H1 (cell line): ENCODE measurements around the gene MYDGF. TPM values are rescaled to one million over a fixed set of nuclear protein-coding genes. Genes with fewer than 3 reads are reported as not detected.

ENCODE experiments used
- CTCF ChIA-PET: fragments of 300-600 bp; sonication (Branson Sonifier 250); formaldehyde crosslinking; loops from one replicate; lab custom pipeline; 2021; ENCODE audit not compliant: partially characterized antibody; lab: Charles Lee
- POLR2A ChIA-PET: fragments of 300-600 bp; sonication (Branson Sonifier 250); formaldehyde crosslinking; loops from one replicate; lab custom pipeline; 2021; ENCODE audit warnings: inconsistent platforms; ENCODE audit not compliant: partially characterized antibody; lab: Charles Lee
- DNase-seq, 2 experiments: peaks; one replicate each; pipeline versions ENCODE4 v3.0.0 to v3.0.0-alpha.2; 2010 to 2022; ENCODE audit warnings: low spot score in 2 of 2, low read depth in 1 of 2, mixed read lengths in 1 of 2
- FAIRE-seq: peaks from 2 replicates; lab custom pipeline; 2011; peaks lifted over from hg19 to GRCh38; lab: Jason Lieb, UNC
- H2AFZ ChIP-seq: 2 replicates; pipeline ENCODE4 v1.8.1; 2012; ENCODE audit warnings: low read length, inconsistent platforms
- H2AK5ac ChIP-seq: 2 replicates; pipeline ENCODE4 v1.6.1; 2013; ENCODE audit warnings: low read depth, low read length
- H2BK120ac ChIP-seq: replicated peaks from 2 replicates; pipeline ENCODE3; 2013; ENCODE audit warnings: low read depth, low read length, inconsistent platforms
- H2BK12ac ChIP-seq: 2 replicates; pipeline ENCODE4 v1.6.1; 2013; ENCODE audit warnings: low read depth, low read length
- H2BK15ac ChIP-seq: 2 replicates; pipeline ENCODE4 v1.6.1; 2013; ENCODE audit warnings: low read length
- H2BK20ac ChIP-seq: 2 replicates; pipeline ENCODE4 v1.6.1; 2013; ENCODE audit warnings: low read length
- H2BK5ac ChIP-seq: 2 replicates; pipeline ENCODE4 v1.6.1; 2013; ENCODE audit warnings: low read depth, low read length
- H3K14ac ChIP-seq: 2 replicates; pipeline ENCODE4 v1.6.1; 2013; ENCODE audit warnings: inconsistent platforms; ENCODE audit not compliant: insufficient read length
- H3K18ac ChIP-seq: 2 replicates; pipeline ENCODE4 v1.6.1; 2013; ENCODE audit warnings: low read length; ENCODE audit errors: extremely low read depth
- H3K23ac ChIP-seq: 2 replicates; pipeline ENCODE4 v1.6.1; 2013; ENCODE audit warnings: inconsistent platforms; ENCODE audit not compliant: insufficient read length
- H3K23me2 ChIP-seq: 2 replicates; pipeline ENCODE4 v1.6.1; 2013; ENCODE audit warnings: low read depth, low read length
- H3K27ac ChIP-seq: 2 replicates; pipeline ENCODE4 v1.6.1; 2011; ENCODE audit warnings: low read depth, low read length, inconsistent platforms
- H3K27me3 ChIP-seq, 4 experiments: replicated peaks in 1 of 4; 1 replicate in 1 of 4; 2 replicates in 3 of 4; pipeline versions ENCODE4 v1.6.1 to v1.8.1; 2011 to 2013; ENCODE audit warnings: low read length in 3 of 4, mild to moderate bottlenecking in 3 of 4, inconsistent platforms in 2 of 4, mixed read lengths in 2 of 4, moderate library complexity in 1 of 4; ENCODE audit not compliant: control insufficient read depth in 3 of 4, insufficient read depth in 3 of 4; ENCODE audit errors: extremely low read depth in 1 of 4
- H3K36me3 ChIP-seq, 4 experiments: 2 replicates each; pipeline versions ENCODE4 v1.6.1 to v1.8.1; 2011 to 2013; ENCODE audit warnings: mild to moderate bottlenecking in 4 of 4, low read length in 3 of 4, moderate library complexity in 2 of 4, control low read depth in 1 of 4, inconsistent platforms in 1 of 4; ENCODE audit not compliant: insufficient read depth in 4 of 4, control insufficient read depth in 2 of 4
- H3K4ac ChIP-seq: replicated peaks from 2 replicates; pipeline ENCODE3; 2013; ENCODE audit warnings: low read length, low read depth, mixed read lengths, inconsistent platforms; ENCODE audit not compliant: insufficient read length
- H3K4me1 ChIP-seq, 4 experiments: replicated peaks in 1 of 4; 1 replicate in 1 of 4; 2 replicates in 3 of 4; pipeline versions ENCODE4 v1.6.1 to v1.8.1; 2011 to 2013; ENCODE audit warnings: low read length in 3 of 4, inconsistent platforms in 2 of 4, mixed read lengths in 1 of 4; ENCODE audit not compliant: insufficient read depth in 4 of 4, control insufficient read depth in 3 of 4
- H3K4me2 ChIP-seq, 2 experiments: 2 replicates each; pipeline versions ENCODE4 v1.6.1 to v1.8.1; 2011 to 2013; ENCODE audit warnings: low read depth in 2 of 2, low read length in 2 of 2, control low read depth in 1 of 2, inconsistent platforms in 1 of 2, mild to moderate bottlenecking in 1 of 2; ENCODE audit not compliant: insufficient read depth in 1 of 2
- H3K4me3 ChIP-seq, 4 experiments: fragments of 200-600, 300-600 bp in 1 of 4; sonication (generic), shearing (Covaris generic), sonication (Bioruptor Twin) in 1 of 4; 2 replicates each; pipeline versions ENCODE4 v1.5.1 to v1.8.1; 2011 to 2016; ENCODE audit warnings: low read length in 4 of 4, low read depth in 3 of 4, control low read depth in 2 of 4, inconsistent platforms in 2 of 4, mild to moderate bottlenecking in 2 of 4, mixed read lengths in 1 of 4, moderate library complexity in 1 of 4; ENCODE audit not compliant: insufficient read depth in 2 of 4; ENCODE audit errors: extremely low read depth in 1 of 4
- H3K56ac ChIP-seq: replicated peaks from 2 replicates; pipeline ENCODE3; 2013; ENCODE audit warnings: low read depth, mild to moderate bottlenecking, mixed read lengths, low read length, inconsistent platforms; ENCODE audit not compliant: insufficient read length
- H3K79me1 ChIP-seq: 2 replicates; pipeline ENCODE4 v1.6.1; 2013; ENCODE audit warnings: low read depth, low read length, control low read depth
- H3K79me2 ChIP-seq, 2 experiments: 2 replicates each; pipeline versions ENCODE4 v1.6.1 to v1.8.1; 2012 to 2013; ENCODE audit warnings: low read length in 2 of 2, mild to moderate bottlenecking in 2 of 2, inconsistent platforms in 1 of 2; ENCODE audit not compliant: insufficient read depth in 2 of 2, control insufficient read depth in 1 of 2
- H3K9ac ChIP-seq, 4 experiments: replicated peaks in 1 of 4; 1 replicate in 1 of 4; 2 replicates in 3 of 4; pipeline versions ENCODE4 v1.6.1 to v1.8.1; 2011 to 2013; ENCODE audit warnings: low read depth in 3 of 4, low read length in 3 of 4, control low read depth in 2 of 4, mild to moderate bottlenecking in 2 of 4, moderate library complexity in 2 of 4, inconsistent platforms in 1 of 4; ENCODE audit errors: extremely low read depth in 1 of 4
- H3K9me3 ChIP-seq, 2 experiments: 2 replicates each; pipeline versions ENCODE4 v1.6.1 to v1.8.1; 2012 to 2013; ENCODE audit warnings: mild to moderate bottlenecking in 2 of 2, moderate library complexity in 2 of 2, control low read depth in 1 of 2, inconsistent platforms in 1 of 2, low read depth in 1 of 2, low read length in 1 of 2, mixed read lengths in 1 of 2; ENCODE audit not compliant: insufficient read depth in 2 of 2
- H4K20me1 ChIP-seq, 2 experiments: replicated peaks in 1 of 2; 2 replicates each; pipeline versions ENCODE3 to v1.8.1; 2011 to 2013; ENCODE audit warnings: inconsistent platforms in 2 of 2, low read length in 2 of 2, mild to moderate bottlenecking in 1 of 2; ENCODE audit not compliant: insufficient read depth in 2 of 2, control insufficient read depth in 1 of 2
- H4K5ac ChIP-seq: 2 replicates; pipeline ENCODE4 v1.6.1; 2013; ENCODE audit warnings: low read length, low read depth, mixed read lengths, inconsistent platforms; ENCODE audit not compliant: insufficient read length
- H4K8ac ChIP-seq: 2 replicates; pipeline ENCODE4 v1.8.0; 2013; ENCODE audit warnings: mild to moderate bottlenecking, moderate library complexity, low read length, inconsistent platforms; ENCODE audit not compliant: insufficient read depth; ENCODE audit errors: extremely low read depth
- H4K91ac ChIP-seq: replicated peaks from 2 replicates; pipeline ENCODE3; 2013; ENCODE audit warnings: low read length, mixed read lengths, inconsistent platforms; ENCODE audit not compliant: insufficient read length
- CEBPB ChIP-seq: IDR thresholded peaks from 2 replicates; pipeline ENCODE4 v1.6.1; 2012; ENCODE audit warnings: low read depth, low read length
- EGR1 ChIP-seq: IDR thresholded peaks from 2 replicates; pipeline ENCODE4 v1.6.1; 2011; ENCODE audit warnings: low read depth, low read length, borderline replicate concordance
- NRF1 ChIP-seq: IDR thresholded peaks from 2 replicates; pipeline ENCODE4 v1.6.1; 2011; ENCODE audit warnings: mild to moderate bottlenecking, low read depth, low read length, improper control_type of control experiment
- RAD21 ChIP-seq, 2 experiments: IDR thresholded peaks in 1 of 2; conservative IDR thresholded peaks in 1 of 2; 2 replicates each; pipeline ENCODE4 v1.6.1; 2011; ENCODE audit warnings: low read depth in 2 of 2, low read length in 2 of 2, improper control_type of control experiment in 1 of 2, inconsistent platforms in 1 of 2, mild to moderate bottlenecking in 1 of 2, moderate library complexity in 1 of 2
- RXRA ChIP-seq: IDR thresholded peaks from 2 replicates; pipeline ENCODE4 v1.6.1; 2011; ENCODE audit warnings: low read depth, mild to moderate bottlenecking, low read length, moderate library complexity; ENCODE audit not compliant: insufficient read depth
- ZNF274 ChIP-seq: IDR thresholded peaks from 2 replicates; pipeline ENCODE4 v1.7.0; 2012; ENCODE audit warnings: low read length, borderline replicate concordance; ENCODE audit errors: extremely low read depth
- WGBS, 2 experiments: shearing (Covaris generic) in 1 of 2; methylation state at CpG; one replicate each; pipeline versions ENCODE4 v1.1.6 to v1.1.7; 2013 to 2015; ENCODE audit warnings: low lambda C conversion rate in 2 of 2, mixed read lengths in 2 of 2, inconsistent platforms in 1 of 2, low coverage in 1 of 2, missing lambda C conversion rate in 1 of 2; ENCODE audit not compliant: insufficient replicate concordance in 2 of 2, insufficient coverage in 1 of 2, insufficient read length in 1 of 2; ENCODE audit errors: extremely low coverage in 1 of 2, missing lambda C conversion rate in 1 of 2; 5-methylcytosine and 5-hydroxymethylcytosine counted together
- polyA plus RNA-seq, 7 experiments: library from polyadenylated mRNA; depleted of rRNA in 3 of 7; stranded (reverse) in 5 of 7; unstranded in 2 of 7; fragments of >200 nt in 5 of 7; fragments of 200-250 nt in 2 of 7; gene quantifications; 1 replicate in 5 of 7; 2 replicates in 1 of 7; 4 replicates in 1 of 7; pipeline versions ENCODE4 v1.2.1 to v1.2.3, GENCODE V29; 2011 to 2013; ENCODE audit warnings: missing spikeins in 2 of 7, mixed read lengths in 2 of 7
- total RNA-seq: library from RNA; stranded (reverse); fragmentation: NEBNext Ultra II Directional; extraction: Animal tissue kit (Norgen Biotek cat#: 25700); gene quantifications from 2 replicates; pipeline ENCODE4 v1.2.1, GENCODE V29; 2021

The MYDGF gene
- total and polyA plus RNA-seq, 2 of the 8 experiments (the other 6 are each of a cell fraction or from before 2014, with no cell fraction given), result 40.6 to 51.1 TPM

- H2AK5ac ChIP-seq, result no peak overlapping the region
- H3K23ac ChIP-seq, result no peak overlapping the region
- no peak overlapping the region for H4K91ac ChIP-seq
- FAIRE-seq, result no peak
- peaks cover 8 to 24% of the 10 kb centered on the region in 2 experiments; a peak in 3 of 4 replicates for H3K79me2 ChIP-seq
- H3K4ac ChIP-seq, result no peak overlapping the region
- no peaks in the 10 kb centered on the region for H3K9me3 ChIP-seq
- TF ChIP-seq CEBPB (no peak), RAD21 (IDR thresholded peaks at IDR 0.05 in 1 of 2, conservative IDR thresholded peaks at IDR 0.05 in 1 of 2; ENCODE audit: low read depth in 2 of 2, low read length in 2 of 2) (no peak), NRF1 (no peak), EGR1 (no peak), RXRA (no peak), ZNF274 (no peak)
- H2BK5ac ChIP-seq, result no peak overlapping the region
- H3K4me3 ChIP-seq, result no peak overlapping the region
- no peak overlapping the region for H2BK12ac ChIP-seq
- ChIA-PET POLR2A (no interaction called here), CTCF (no interaction called here)
- H3K4me2 ChIP-seq, result no peak overlapping the region
- H4K5ac ChIP-seq, result no peak overlapping the region
- H3K18ac ChIP-seq, result no peak overlapping the region
- no peak overlapping the region for H3K14ac ChIP-seq
- no peaks in the 10 kb centered on the region for H3K27me3 ChIP-seq
- H3K27ac ChIP-seq, result no peak overlapping the region
- H3K56ac ChIP-seq, result no peak overlapping the region
- H3K36me3 ChIP-seq, result peaks cover 7 to 22% (median 16%) of the 10 kb centered on the region in 4 experiments; a peak in 5 of 8 replicates
- WGBS, 2 experiments, result 87% methylated on average over 11 of the region's 11 CpGs; no CpG with 5 or more reads in 1 of the 2 experiments
- peaks cover 5 to 25% of the 10 kb centered on the region in 2 experiments for H4K20me1 ChIP-seq
- DNase-seq, result no peak
- no peak overlapping the region for H2BK15ac ChIP-seq
- H3K4me1 ChIP-seq, result peaks cover 0 to 5% (median 4%) of the 10 kb centered on the region in 4 experiments; a peak in 4 of 7 replicates
- no peak overlapping the region for H2BK120ac ChIP-seq
- no peak overlapping the region for H2BK20ac ChIP-seq
- H4K8ac ChIP-seq, result no peak overlapping the region
- no peak overlapping the region for H2AFZ ChIP-seq
- peaks cover 8% of the 10 kb centered on the region for H3K23me2 ChIP-seq
- H3K79me1 ChIP-seq, result peaks cover 14% of the 10 kb centered on the region; the same call in 1 of the 2 replicates
- no peak overlapping the region for H3K9ac ChIP-seq
These were observed 49.3 kb upstream of the MYDGF start for GRCh38 chr19:4719499-4719866.
